ENCODE data around the gene CHRD.

DNA sequence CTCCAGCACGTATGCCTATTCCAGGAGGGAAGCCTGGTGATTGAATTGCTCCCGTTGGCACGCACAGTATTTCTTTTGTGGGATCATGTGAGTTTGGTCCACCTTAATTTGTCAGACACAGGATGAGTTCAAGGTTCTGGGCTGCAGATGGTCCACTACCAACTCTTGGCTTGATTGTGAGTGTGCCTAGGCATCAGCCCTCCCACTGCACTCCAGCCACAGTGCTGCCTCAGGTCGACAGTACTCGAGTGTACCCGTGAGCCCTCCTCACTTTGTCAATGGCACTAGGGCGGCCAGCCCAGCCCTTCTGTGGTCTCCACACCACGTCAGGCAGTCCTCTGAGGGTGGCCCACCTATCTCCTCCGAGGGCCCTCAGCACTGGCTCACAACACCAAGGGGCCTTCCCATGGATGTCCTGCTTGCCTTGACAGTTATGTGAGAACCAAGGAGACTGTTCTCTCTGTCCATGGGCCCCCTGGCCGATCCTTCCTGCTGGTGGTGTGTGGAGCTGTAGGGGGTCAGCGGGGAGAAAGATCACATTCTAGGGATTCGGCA is 30.2 kb downstream of the CHRD start:
- TF ChIP-seq, protein P1, sequence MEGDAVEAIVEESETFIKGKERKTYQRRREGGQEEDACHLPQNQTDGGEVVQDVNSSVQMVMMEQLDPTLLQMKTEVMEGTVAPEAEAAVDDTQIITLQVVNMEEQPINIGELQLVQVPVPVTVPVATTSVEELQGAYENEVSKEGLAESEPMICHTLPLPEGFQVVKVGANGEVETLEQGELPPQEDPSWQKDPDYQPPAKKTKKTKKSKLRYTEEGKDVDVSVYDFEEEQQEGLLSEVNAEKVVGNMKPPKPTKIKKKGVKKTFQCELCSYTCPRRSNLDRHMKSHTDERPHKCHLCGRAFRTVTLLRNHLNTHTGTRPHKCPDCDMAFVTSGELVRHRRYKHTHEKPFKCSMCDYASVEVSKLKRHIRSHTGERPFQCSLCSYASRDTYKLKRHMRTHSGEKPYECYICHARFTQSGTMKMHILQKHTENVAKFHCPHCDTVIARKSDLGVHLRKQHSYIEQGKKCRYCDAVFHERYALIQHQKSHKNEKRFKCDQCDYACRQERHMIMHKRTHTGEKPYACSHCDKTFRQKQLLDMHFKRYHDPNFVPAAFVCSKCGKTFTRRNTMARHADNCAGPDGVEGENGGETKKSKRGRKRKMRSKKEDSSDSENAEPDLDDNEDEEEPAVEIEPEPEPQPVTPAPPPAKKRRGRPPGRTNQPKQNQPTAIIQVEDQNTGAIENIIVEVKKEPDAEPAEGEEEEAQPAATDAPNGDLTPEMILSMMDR (IDR thresholded peaks at IDR 0.05): no peak
- TF ChIP-seq ZFX (IDR thresholded peaks at IDR 0.05; ENCODE audit: borderline replicate concordance): no peak
